IMR-90 (cell line): ENCODE data around the gene VSIG10L2.

ENCODE experiments used
- BHLHE40 ChIP-seq: fragments of 150-350 bp; IDR thresholded peaks from 2 replicates; pipeline ENCODE4 v1.6.1; 2016; ENCODE audit warnings: mild to moderate bottlenecking, low read depth, low read length
- CEBPB ChIP-seq: IDR thresholded peaks from 2 replicates; pipeline ENCODE4 v1.6.1; 2012; ENCODE audit warnings: low read depth, low read length, improper control_type of control experiment
- CHD1 ChIP-seq: IDR thresholded peaks from 2 replicates; pipeline ENCODE4 v1.6.1; 2012; ENCODE audit warnings: low read depth, low read length, improper control_type of control experiment
- MAFK ChIP-seq: IDR thresholded peaks from 2 replicates; pipeline ENCODE4 v1.6.1; 2012; ENCODE audit warnings: low read depth, low read length, improper control_type of control experiment
- MAZ ChIP-seq: IDR thresholded peaks from 2 replicates; pipeline ENCODE4 v1.6.1; 2012; ENCODE audit warnings: low read depth, mild to moderate bottlenecking, low read length, improper control_type of control experiment, moderate library complexity, borderline replicate concordance
- MXI1 ChIP-seq: IDR thresholded peaks from 2 replicates; pipeline ENCODE4 v1.6.1; 2012; ENCODE audit warnings: low read depth, mild to moderate bottlenecking, low read length, moderate library complexity, borderline replicate concordance
- POLR2A ChIP-seq: IDR thresholded peaks from 2 replicates; pipeline ENCODE4 v1.6.1; 2012; ENCODE audit warnings: mild to moderate bottlenecking, low read depth, low read length
- RAD21 ChIP-seq: IDR thresholded peaks from 2 replicates; pipeline ENCODE4 v1.6.1; 2012; ENCODE audit warnings: low read length, improper control_type of control experiment
- RCOR1 ChIP-seq: IDR thresholded peaks from 2 replicates; pipeline ENCODE4 v1.6.1; 2012; ENCODE audit warnings: mild to moderate bottlenecking, low read length, improper control_type of control experiment; ENCODE audit not compliant: insufficient replicate concordance
- RFX5 ChIP-seq: IDR thresholded peaks from 2 replicates; pipeline ENCODE4 v1.8.0; 2012; ENCODE audit warnings: low read depth, mild to moderate bottlenecking, low read length, moderate library complexity
- SMC3 ChIP-seq: fragments of 150-350 bp; IDR thresholded peaks from 2 replicates; pipeline ENCODE4 v1.6.1; 2016; ENCODE audit warnings: low read depth, mild to moderate bottlenecking, antibody characterized with exemption, low read length, moderate library complexity
- TF ChIP-seq, protein P1 (sequence below): conservative IDR thresholded peaks from 2 replicates; pipeline ENCODE4 v1.5.1; 2012; ENCODE audit warnings: mild to moderate bottlenecking, low read depth, low read length, improper control_type of control experiment
- TF ChIP-seq, protein P2 (sequence below): fragments of 150-350 bp; IDR thresholded peaks from 2 replicates; pipeline ENCODE4 v1.6.1; 2017; ENCODE audit warnings: mild to moderate bottlenecking, antibody characterized with exemption, low read length, low read depth

DNA sequence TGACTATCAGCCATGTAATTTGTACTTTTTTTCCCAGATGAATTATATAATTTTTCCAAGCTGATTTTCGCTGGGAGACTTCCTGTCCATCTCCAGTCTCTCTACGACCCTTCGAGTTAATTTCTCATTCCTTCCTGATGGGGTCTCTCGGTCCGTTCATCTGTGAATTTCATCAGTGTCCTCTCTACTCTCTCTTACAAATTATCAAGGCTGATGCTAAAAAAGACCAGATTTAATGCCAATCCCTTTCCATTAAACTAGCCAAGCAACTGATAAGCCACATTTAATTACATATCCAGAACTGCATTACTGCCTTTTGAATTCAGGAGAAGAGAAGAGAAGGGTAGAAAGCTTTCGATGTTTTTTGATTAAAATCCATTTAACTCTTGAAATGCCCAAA, 25.8 kb downstream of the VSIG10L2 start:
- TF ChIP-seq, protein P1, sequence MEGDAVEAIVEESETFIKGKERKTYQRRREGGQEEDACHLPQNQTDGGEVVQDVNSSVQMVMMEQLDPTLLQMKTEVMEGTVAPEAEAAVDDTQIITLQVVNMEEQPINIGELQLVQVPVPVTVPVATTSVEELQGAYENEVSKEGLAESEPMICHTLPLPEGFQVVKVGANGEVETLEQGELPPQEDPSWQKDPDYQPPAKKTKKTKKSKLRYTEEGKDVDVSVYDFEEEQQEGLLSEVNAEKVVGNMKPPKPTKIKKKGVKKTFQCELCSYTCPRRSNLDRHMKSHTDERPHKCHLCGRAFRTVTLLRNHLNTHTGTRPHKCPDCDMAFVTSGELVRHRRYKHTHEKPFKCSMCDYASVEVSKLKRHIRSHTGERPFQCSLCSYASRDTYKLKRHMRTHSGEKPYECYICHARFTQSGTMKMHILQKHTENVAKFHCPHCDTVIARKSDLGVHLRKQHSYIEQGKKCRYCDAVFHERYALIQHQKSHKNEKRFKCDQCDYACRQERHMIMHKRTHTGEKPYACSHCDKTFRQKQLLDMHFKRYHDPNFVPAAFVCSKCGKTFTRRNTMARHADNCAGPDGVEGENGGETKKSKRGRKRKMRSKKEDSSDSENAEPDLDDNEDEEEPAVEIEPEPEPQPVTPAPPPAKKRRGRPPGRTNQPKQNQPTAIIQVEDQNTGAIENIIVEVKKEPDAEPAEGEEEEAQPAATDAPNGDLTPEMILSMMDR: no peak
- TF ChIP-seq POLR2A (no peak), MAZ (no peak), BHLHE40 (no peak), SMC3 (no peak), RCOR1 (no peak), RAD21 (no peak), MXI1 (no peak), MAFK (no peak), CHD1 (no peak), RFX5 (no peak), CEBPB (no peak)
- TF ChIP-seq, protein P2, sequence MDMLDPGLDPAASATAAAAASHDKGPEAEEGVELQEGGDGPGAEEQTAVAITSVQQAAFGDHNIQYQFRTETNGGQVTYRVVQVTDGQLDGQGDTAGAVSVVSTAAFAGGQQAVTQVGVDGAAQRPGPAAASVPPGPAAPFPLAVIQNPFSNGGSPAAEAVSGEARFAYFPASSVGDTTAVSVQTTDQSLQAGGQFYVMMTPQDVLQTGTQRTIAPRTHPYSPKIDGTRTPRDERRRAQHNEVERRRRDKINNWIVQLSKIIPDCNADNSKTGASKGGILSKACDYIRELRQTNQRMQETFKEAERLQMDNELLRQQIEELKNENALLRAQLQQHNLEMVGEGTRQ: no peak
